UCSD-AML1 (cell line): Measurements from ENCODE around the gene PGAM2.

Experiments
- DNase-seq: peaks from one replicate; lab custom pipeline; 2025; ENCODE audit not compliant: unreplicated experiment; lab: John Stamatoyannopoulos, UW

The PGAM2 gene

GRCh38 chr7:44086627-44087026 lies 21.3 kb upstream of the PGAM2 start:
- DNase-seq = no peak

- DNase-seq = no peak
Observed at GRCh38 chr7:44085546-44085945, 20.2 kb upstream of the PGAM2 start.

DNA sequence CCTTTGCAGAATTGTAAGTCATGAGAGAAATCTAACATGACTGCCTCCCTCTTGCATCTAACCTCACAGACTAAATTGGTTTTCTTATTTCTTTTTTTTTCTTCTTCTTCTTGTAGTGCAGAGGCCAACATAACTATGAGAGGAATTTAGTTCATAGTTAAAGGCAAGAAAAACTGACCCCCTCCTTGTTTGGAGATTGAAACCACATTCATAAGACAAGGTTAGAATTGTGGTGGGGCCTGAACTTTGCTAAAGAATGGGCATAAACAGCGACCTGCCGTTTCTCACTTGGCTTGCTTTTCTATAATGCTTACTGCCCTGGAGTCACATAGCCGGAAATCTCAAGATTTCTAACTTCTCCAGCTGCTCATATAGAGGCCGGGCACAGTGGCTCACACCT lies 19.3 kb upstream of the PGAM2 start:
- DNase-seq = no peak

GRCh38 chr7:44083796-44084195 lies 18.4 kb upstream of the PGAM2 start:
- no peak for DNase-seq

- DNase-seq = peak; percentile 90
Observed at GRCh38 chr7:44082541-44083207, 17.3 kb upstream of the PGAM2 start.

DNA sequence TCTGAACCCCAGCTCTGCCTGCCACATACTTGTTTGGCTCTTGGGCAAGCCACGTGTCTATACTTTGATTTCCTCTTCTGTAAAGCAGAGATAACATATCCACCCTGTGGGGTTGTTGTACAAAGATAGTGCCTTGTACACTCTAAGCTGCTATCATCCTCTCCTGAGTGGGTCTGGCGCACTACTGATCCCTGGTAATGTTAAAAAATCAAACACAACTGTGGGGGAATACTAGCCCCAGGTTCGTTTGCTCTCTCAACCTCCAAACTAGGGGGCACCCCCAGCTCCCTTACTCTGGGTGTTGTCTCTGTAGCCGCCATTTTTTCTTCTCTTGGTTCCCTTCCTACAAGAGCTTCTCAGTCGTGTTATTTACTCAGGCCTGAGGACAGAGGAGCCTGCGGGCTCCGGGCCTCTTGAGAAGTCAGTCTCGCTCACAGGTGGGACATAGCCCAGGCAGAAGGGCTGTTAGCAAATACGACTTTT lies 15.9 kb upstream of the PGAM2 start:
- DNase-seq = no peak

- no peak for DNase-seq
Observed at GRCh38 chr7:44080686-44081265, 15.4 kb upstream of the PGAM2 start.

DNA sequence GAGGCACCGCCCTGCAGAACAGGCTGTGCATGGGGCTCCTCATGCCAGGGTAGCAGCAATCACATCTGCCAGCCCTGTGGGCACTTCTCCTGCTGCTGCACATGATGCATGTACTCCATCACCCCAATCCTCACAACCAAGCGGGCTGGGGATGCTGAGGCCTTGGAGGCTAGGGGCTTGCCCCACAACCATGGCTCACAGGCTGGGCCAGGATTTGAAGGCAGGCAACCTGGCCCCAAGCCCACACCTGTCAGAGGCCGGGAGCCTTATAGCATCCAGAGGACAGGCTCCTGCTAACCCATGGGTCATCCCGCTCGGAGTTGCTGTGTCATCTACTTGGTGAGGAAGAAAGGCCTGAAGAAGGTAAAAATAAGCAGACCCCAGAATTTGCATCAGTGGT lies 14.8 kb upstream of the PGAM2 start:
- no peak for DNase-seq

DNA sequence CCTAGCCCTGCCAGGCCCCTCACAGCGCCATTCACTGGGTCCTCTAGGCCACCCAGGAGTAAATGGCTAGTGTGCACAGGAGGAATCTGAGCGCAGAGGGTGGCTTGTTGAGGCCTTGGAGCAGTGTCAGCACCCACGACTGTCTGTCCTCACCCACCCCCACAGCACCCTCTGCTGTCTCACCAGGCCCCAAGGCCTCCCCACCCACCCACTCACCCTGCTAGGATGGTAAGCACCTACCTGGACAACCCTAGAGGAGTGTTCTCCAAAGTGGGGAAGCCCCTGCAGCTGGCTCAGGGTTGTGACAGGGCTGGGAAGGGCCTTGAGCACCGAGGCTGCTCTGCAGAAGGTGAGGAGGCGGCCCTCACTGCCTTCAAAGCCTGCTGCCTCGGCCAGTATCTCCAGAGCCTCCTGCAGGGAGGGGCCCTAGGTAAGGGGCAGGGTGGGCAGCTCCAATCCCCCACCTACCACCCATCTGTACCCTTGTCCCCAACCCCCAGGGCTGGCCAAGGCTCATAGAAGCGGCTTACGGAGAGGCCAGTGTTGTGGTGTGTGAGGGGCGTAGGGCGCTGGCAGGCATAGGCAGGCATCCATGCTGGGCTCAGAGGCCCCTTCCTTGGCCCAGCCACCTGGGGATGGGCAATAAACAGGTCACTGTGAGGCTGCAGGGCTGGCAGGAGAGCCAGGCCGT lies 14.1 kb upstream of the PGAM2 start:
- no peak for DNase-seq

- DNase-seq = no peak
Observed at GRCh38 chr7:44078521-44078920, 13.2 kb upstream of the PGAM2 start.

DNA sequence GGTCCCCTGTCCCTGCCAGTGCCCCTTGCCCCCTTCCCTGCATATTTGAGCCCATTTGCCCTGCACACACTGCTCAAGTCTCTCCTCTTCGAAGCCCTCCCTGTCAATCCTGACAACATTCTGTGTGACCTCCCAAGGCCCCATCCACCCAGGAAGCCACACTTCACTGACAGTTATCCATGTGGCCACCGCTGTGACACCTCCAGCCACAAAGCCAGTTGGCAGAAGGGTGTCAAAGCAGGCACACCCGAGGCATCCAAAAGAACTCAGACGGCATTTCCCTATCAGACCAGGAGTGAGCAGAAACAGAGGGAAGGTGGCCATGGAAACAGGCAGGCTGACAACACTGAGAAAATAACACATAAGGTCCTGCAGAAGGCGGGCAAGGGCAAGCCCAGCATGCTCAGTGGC lies 12.3 kb upstream of the PGAM2 start:
- no peak for DNase-seq

- DNase-seq = no peak
Observed at GRCh38 chr7:44077061-44077460, 11.7 kb upstream of the PGAM2 start.

DNA sequence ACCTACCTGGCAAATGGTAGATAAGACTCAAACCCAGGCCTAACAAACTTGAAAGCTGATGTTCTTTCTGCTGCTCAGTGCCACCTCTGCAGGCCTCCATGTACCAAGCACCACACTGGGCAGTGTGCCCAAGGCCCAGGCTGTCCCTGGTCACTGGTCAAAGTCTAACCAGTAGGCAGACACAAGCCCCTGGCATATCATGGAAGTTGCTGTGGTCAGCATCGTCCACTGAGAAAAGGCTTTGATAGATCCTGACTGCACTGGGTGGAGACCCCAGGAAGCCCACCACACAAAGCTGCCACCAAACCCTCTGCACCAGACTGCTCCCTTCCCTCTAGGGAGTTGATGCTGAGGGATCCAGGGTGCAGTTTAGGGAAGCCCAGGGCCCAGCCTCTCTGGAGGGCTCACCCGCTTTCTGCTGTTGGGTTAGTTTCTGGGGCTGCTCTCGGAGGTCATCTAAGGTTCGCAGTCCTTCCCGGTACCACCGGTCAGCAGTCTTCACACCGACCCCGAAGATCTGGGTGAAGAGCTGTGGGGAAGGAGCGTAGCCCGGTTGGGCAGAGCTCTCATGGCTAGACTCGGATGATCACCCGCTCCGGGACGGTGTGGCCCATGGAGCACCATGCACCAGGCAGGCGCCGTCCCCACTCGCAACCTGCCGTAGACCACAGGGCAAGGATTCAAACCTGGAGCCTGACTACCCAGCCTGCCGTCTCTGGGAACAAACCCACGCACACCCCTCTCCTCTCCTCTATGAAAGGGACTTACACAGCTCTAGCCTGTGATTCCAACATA lies 10.9 kb upstream of the PGAM2 start:
- no peak for DNase-seq

DNA sequence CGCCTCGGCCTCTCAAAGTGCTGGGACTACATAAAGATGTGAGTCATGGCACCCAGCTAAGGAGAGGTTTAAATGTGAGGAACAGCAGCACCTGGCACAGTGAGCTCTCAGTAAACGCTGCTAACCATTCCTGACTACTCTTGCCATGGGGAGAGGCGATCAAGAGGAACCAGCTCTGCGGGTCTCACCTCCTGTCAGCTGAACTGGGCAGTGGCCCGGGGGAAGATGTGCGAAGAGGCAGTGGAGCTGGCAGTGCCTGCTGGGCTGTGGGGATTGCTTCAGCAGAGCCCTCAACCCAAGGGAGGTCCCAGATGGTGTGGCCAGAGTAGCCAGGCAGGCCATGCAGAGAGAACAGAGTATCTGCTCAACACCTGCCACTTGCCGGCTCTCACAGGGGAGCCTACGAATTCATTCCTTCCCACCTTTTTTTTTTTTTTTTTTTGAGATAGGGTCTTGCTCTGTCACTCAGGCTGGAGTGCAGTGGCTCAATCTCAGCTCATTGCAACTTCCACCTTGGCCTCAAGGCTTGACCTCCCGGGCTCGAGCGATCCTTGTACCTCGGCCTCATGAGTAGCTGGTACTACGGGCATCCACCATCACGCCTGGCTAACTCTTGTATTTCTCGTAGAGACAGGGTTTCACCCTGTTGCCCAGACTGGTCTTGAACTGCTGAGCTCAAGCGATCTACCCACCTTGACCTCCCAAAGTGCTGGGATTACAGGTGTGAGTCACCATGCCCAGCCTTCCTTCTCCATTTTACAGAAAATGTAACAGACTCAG lies 10.1 kb upstream of the PGAM2 start:
- no peak for DNase-seq

- no peak for DNase-seq
Observed at GRCh38 chr7:44074349-44074695, 9.0 kb upstream of the PGAM2 start.

GRCh38 chr7:44073664-44074348 lies 8.4 kb upstream of the PGAM2 start:
- DNase-seq = peak; percentile 20

DNA sequence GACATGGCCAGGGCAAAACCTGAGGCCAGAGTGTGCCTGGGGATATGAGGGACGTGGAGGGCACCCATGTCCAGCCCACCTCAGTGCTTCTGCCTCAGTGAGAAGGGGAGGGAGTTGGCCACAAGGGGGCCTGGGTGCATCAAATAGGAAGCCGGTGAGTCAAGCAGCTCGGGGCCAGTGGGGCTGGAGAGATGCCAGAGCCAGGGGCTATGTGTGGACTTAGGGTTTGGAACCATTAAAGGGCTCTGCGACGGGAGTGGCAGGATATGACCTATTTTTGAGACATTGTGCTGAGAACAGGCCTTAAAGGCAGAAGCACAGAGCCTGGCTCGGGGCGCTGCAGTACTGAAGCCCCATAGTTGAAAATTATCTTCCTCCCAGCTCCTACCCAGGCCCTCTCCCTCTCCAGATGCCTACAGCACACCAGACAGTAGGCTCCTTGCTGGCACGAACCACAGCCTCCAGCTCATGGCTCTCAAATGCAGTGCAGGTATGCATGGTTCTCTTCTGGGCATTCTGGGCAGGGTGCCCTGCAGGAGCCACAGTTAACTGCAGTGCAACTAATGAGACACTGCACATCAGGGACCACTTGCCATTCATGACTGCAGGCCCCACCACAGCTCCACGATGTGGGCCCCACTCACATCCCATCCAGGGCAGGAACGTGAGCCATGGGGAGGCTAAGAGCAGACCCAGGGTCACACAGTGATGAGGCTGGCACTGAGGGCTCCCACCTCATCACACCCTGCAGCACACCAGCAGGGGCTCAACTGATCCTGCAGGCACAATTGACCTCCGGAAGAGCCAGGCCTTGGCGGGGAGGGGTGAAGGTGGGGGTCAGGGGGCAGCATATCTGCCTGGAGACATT lies 7.2 kb upstream of the PGAM2 start:
- peak; percentile 41 for DNase-seq

GRCh38 chr7:44071726-44072363 lies 6.5 kb upstream of the PGAM2 start:
- no peak for DNase-seq

- DNase-seq = no peak
Observed at GRCh38 chr7:44068054-44068453, 2.7 kb upstream of the PGAM2 start.
